HCT116 (cell line): ENCODE measurements around the gene BRD3OS. TPM values are rescaled to one million over a fixed set of nuclear protein-coding genes. Genes with fewer than 3 reads are reported as not detected.

Experiments used
- ATAC-seq: fragments of 200-7000 bp; cut with Tn5 transposase; 2 replicates; pipeline ENCODE4 v1.9.1; 2020; ENCODE audit warnings: mild to moderate bottlenecking, moderate library complexity
- BruUV-seq: library from RNA; stranded (reverse); fragments of 400-500 nt; replicated peaks from 2 replicates; lab custom pipeline; 2021; lab: Mats Ljungman, UMichigan
- CTCF ChIA-PET: fragments of 300-600 bp; sonication (Branson Sonifier 250); formaldehyde crosslinking; loops from one replicate; lab custom pipeline; 2021; ENCODE audit warnings: antibody characterized with exemption; lab: Charles Lee
- POLR2A ChIA-PET: fragments of 300-600, 350-600 bp; sonication (Branson Sonifier 250); formaldehyde crosslinking; loops from one replicate; lab custom pipeline; 2021; ENCODE audit warnings: antibody characterized with exemption; lab: Charles Lee
- RAD21 ChIA-PET, 2 experiments: fragments of 300-600 bp; sonication (Branson Sonifier 250); formaldehyde crosslinking; loops; one replicate each; lab custom pipeline; 2023; ENCODE audit warnings: low total read pairs in 2 of 2; ENCODE audit not compliant: uncharacterized antibody in 2 of 2, unreplicated experiment in 2 of 2, low non-redundant PET in 1 of 2; lab: Charles Lee
- DNase-seq: peaks from one replicate; pipeline ENCODE4 v3.0.0-alpha.2; 2010; ENCODE audit warnings: low read depth, low spot score
- H2AFZ ChIP-seq: fragments of 200-600 bp; shearing (Covaris generic), sonication (generic); 2 replicates; pipeline ENCODE4 v1.6.1; 2017; ENCODE audit warnings: low read depth, mixed run types, mixed read lengths, antibody characterized with exemption, low read length; ENCODE audit not compliant: poor library complexity, severe bottlenecking
- H3K27ac ChIP-seq: 2 replicates; pipeline ENCODE4 v1.5.1; 2012; ENCODE audit warnings: low read depth, low read length
- H3K27me3 ChIP-seq: fragments of 200-600 bp; sonication (generic); 2 replicates; pipeline ENCODE4 v1.6.1; 2016; ENCODE audit warnings: mixed run types, low read length, mixed read lengths; ENCODE audit not compliant: insufficient read depth
- H3K36me3 ChIP-seq, 2 experiments: fragments of 200-500 bp in 1 of 2; fragments of 200-600 bp in 1 of 2; sonication (Bioruptor generic) in 1 of 2; sonication (generic) in 1 of 2; 2 replicates each; pipeline versions ENCODE4 v1.5.1 to v1.6.1; 2014 to 2016; ENCODE audit warnings: low read length in 2 of 2, inconsistent platforms in 1 of 2, mixed read lengths in 1 of 2, mixed run types in 1 of 2; ENCODE audit not compliant: insufficient read depth in 2 of 2, control insufficient read depth in 1 of 2
- H3K4me1 ChIP-seq, 2 experiments: fragments of 200-600 bp in 1 of 2; sonication (generic) in 1 of 2; 2 replicates each; pipeline versions ENCODE4 v1.5.1 to v1.6.1; 2012 to 2017; ENCODE audit warnings: low read length in 2 of 2, inconsistent platforms in 1 of 2, mild to moderate bottlenecking in 1 of 2, mixed read lengths in 1 of 2, mixed run types in 1 of 2, moderate library complexity in 1 of 2; ENCODE audit not compliant: insufficient read depth in 2 of 2, control insufficient read depth in 1 of 2
- H3K4me2 ChIP-seq: fragments of 200-600 bp; sonication (generic); 2 replicates; pipeline ENCODE4 v1.6.1; 2017; ENCODE audit warnings: mixed run types, low read length, mixed read lengths
- H3K4me3 ChIP-seq, 2 experiments: fragments of 200-600 bp in 1 of 2; sonication (generic) in 1 of 2; replicated peaks in 1 of 2; 2 replicates each; pipeline ENCODE4 v1.5.1; 2011 to 2016; ENCODE audit warnings: low read length in 2 of 2, control low read depth in 1 of 2, low read depth in 1 of 2, mild to moderate bottlenecking in 1 of 2, mixed read lengths in 1 of 2, mixed run types in 1 of 2
- H3K79me2 ChIP-seq: fragments of 200-600 bp; sonication (generic); 2 replicates; pipeline ENCODE4 v1.6.1; 2017; ENCODE audit warnings: mild to moderate bottlenecking, mixed run types, low read length, moderate library complexity, mixed read lengths; ENCODE audit not compliant: insufficient read depth
- H3K9ac ChIP-seq: fragments of 200-600 bp; sonication (generic); 2 replicates; pipeline ENCODE4 v1.6.1; 2016; ENCODE audit warnings: low read length, mixed read lengths
- H3K9me2 ChIP-seq: fragments of 200-600 bp; sonication (generic), shearing (Covaris generic); 2 replicates; pipeline ENCODE4 v1.6.1; 2017; ENCODE audit warnings: mixed run types, mild to moderate bottlenecking, moderate library complexity; ENCODE audit not compliant: insufficient read depth
- H3K9me3 ChIP-seq, 2 experiments: fragments of 200-500 bp in 1 of 2; fragments of 200-600 bp in 1 of 2; sonication (Bioruptor generic) in 1 of 2; sonication (generic) in 1 of 2; 2 replicates each; pipeline ENCODE4 v1.6.1; 2014 to 2017; ENCODE audit warnings: low read length in 2 of 2, mixed read lengths in 2 of 2, inconsistent platforms in 1 of 2, low read depth in 1 of 2, mild to moderate bottlenecking in 1 of 2, mixed run types in 1 of 2, moderate library complexity in 1 of 2; ENCODE audit not compliant: control insufficient read depth in 1 of 2, insufficient read depth in 1 of 2
- H4K20me1 ChIP-seq: fragments of 200-600 bp; sonication (generic), shearing (Covaris generic); 2 replicates; pipeline ENCODE4 v1.6.1; 2017; ENCODE audit warnings: mixed run types, mild to moderate bottlenecking, moderate library complexity; ENCODE audit not compliant: insufficient read depth
- CBX3 ChIP-seq: IDR thresholded peaks from 2 replicates; pipeline ENCODE4 v1.6.1; 2012; ENCODE audit warnings: low read depth
- EGR1 ChIP-seq: IDR thresholded peaks from 2 replicates; pipeline ENCODE4 v1.6.1; 2012; ENCODE audit warnings: low read depth
- ELF1 ChIP-seq: IDR thresholded peaks from 2 replicates; pipeline ENCODE4 v1.6.1; 2012; ENCODE audit warnings: low read depth, borderline replicate concordance
- EZH2 ChIP-seq: fragments of 200-600 bp; sonication (generic); IDR thresholded peaks from 2 replicates; pipeline ENCODE4 v1.6.1; 2017; ENCODE audit warnings: antibody characterized with exemption, mixed run types
- JUND ChIP-seq: IDR thresholded peaks from 2 replicates; pipeline ENCODE4 v1.6.1; 2012
- MAX ChIP-seq: IDR thresholded peaks from 2 replicates; pipeline ENCODE4 v1.6.1; 2012
- POLR2A ChIP-seq: IDR thresholded peaks from 2 replicates; pipeline ENCODE4 v1.7.0; 2011; ENCODE audit warnings: borderline replicate concordance; ENCODE audit not compliant: insufficient read depth, insufficient read length; ENCODE audit errors: extremely low read depth
- POLR2AphosphoS5 ChIP-seq: IDR thresholded peaks from 2 replicates; pipeline ENCODE4 v1.6.1; 2011; ENCODE audit warnings: mild to moderate bottlenecking, low read depth, low read length, moderate library complexity
- RAD21 ChIP-seq: IDR thresholded peaks from 2 replicates; pipeline ENCODE4 v1.6.1; 2012; ENCODE audit warnings: low read depth, mild to moderate bottlenecking
- REST ChIP-seq: IDR thresholded peaks from 2 replicates; pipeline ENCODE4 v1.6.1; 2012; ENCODE audit warnings: low read depth
- SIN3A ChIP-seq: IDR thresholded peaks from 2 replicates; pipeline ENCODE4 v1.6.1; 2012; ENCODE audit warnings: low read depth
- SRF ChIP-seq: IDR thresholded peaks from 2 replicates; pipeline ENCODE4 v1.6.1; 2012; ENCODE audit warnings: low read depth
- TCF7L2 ChIP-seq: IDR thresholded peaks from 2 replicates; pipeline ENCODE4 v1.7.0; 2011; ENCODE audit warnings: borderline replicate concordance, inconsistent platforms; ENCODE audit not compliant: insufficient read depth, insufficient read length; ENCODE audit errors: extremely low read depth
- YY1 ChIP-seq: IDR thresholded peaks from 2 replicates; pipeline ENCODE4 v1.6.1; 2011; ENCODE audit warnings: low read length, low read depth, moderate library complexity, mild to moderate bottlenecking; ENCODE audit not compliant: insufficient replicate concordance; ENCODE audit errors: extremely low read depth
- ZBTB33 ChIP-seq: IDR thresholded peaks from 2 replicates; pipeline ENCODE4 v1.6.1; 2011; ENCODE audit warnings: mild to moderate bottlenecking, low read length, moderate library complexity; ENCODE audit not compliant: insufficient replicate concordance; ENCODE audit errors: extremely low read depth
- ZFX ChIP-seq: fragments of 450-650 bp; IDR thresholded peaks from 2 replicates; pipeline ENCODE4 v1.6.1; 2017
- ZNF274 ChIP-seq: fragments of 200-500 bp; sonication (Bioruptor generic); IDR thresholded peaks from 2 replicates; pipeline ENCODE4 v1.6.1; 2014; ENCODE audit warnings: mild to moderate bottlenecking, low read depth, low read length, inconsistent platforms
- intact Hi-C: fragments of 100-400 bp; cut with micrococcal nuclease; formaldehyde crosslinking; loops from 2 replicates; pipeline ENCODE4 v1.10.0; 2022
- total RNA-seq: library from RNA; stranded (reverse); gene quantifications from one replicate; pipeline ENCODE4 v1.2.1, GENCODE V29; 2021; ENCODE audit not compliant: unreplicated experiment

BRD3OS gene
- total RNA-seq, 1 experiment from 2014 or later, result 17.0 TPM

- POLR2A ChIA-PET, result no interaction called here
These were observed 37.3 kb downstream of the BRD3OS start for GRCh38 chr9:134062461-134063087.

GRCh38 chr9:134063088-134063570 is 37.8 kb downstream of the BRD3OS start:
- Histone ChIP-seq H3K79me2 (peaks cover 62% of the 10 kb centered on the region), H3K27me3 (no peaks in the 10 kb centered on the region), H3K4me1 (peaks cover 10 to 11% of the 10 kb centered on the region in 2 experiments; a peak in 3 of 4 replicates), H3K27ac (no peak overlapping the region), H3K4me2 (no peak overlapping the region), H3K9me3 (no peaks in the 10 kb centered on the region), H3K4me3 (no peak overlapping the region), H3K36me3 (no peaks in the 10 kb centered on the region), H4K20me1 (no peaks in the 10 kb centered on the region), H2AFZ (no peak overlapping the region), H3K9me2 (no peaks in the 10 kb centered on the region), H3K9ac (no peak overlapping the region)
- RAD21 ChIA-PET, result no interaction called here
- no TSS peak for BruUV-seq
- CTCF ChIA-PET, result no interaction called here
- intact Hi-C loops, result no loop called here
- DNase-seq, result no peak
- no peak for ATAC-seq
- POLR2A ChIA-PET, result no interaction called here
- TF ChIP-seq SRF, result no peak
- no peak for TF ChIP-seq MAX
- no peak for TF ChIP-seq EGR1
- TF ChIP-seq REST, result no peak
- no peak for TF ChIP-seq POLR2A
- no peak for TF ChIP-seq YY1
- no peak for TF ChIP-seq CBX3
- no peak for TF ChIP-seq ZFX
- TF ChIP-seq TCF7L2, result no peak
- TF ChIP-seq ZBTB33, result no peak
- no peak for TF ChIP-seq EZH2
- no peak for TF ChIP-seq RAD21
- TF ChIP-seq ELF1, result no peak
- no peak for TF ChIP-seq ZNF274

More at GRCh38 chr9:134062461-134063087, 37.3 kb downstream of the BRD3OS start:
- H3K9ac ChIP-seq, result no peak overlapping the region
- DNase-seq (no peak), ATAC-seq (no peak)
- intact Hi-C loops, result no loop called here
- CTCF ChIA-PET, result no interaction called here
- H3K79me2 ChIP-seq, result peaks cover 63% of the 10 kb centered on the region
- H3K9me2 ChIP-seq, result no peaks in the 10 kb centered on the region
- RAD21 ChIA-PET, result no interaction called here
- no peak for TF ChIP-seq JUND
- no peak for TF ChIP-seq POLR2AphosphoS5
- no peak for TF ChIP-seq SIN3A
- H3K27me3 ChIP-seq, result no peaks in the 10 kb centered on the region
- peaks cover 10 to 11% of the 10 kb centered on the region in 2 experiments; a peak in 3 of 4 replicates for H3K4me1 ChIP-seq
- no peak overlapping the region for H3K4me3 ChIP-seq
- H3K9me3 ChIP-seq, result no peaks in the 10 kb centered on the region
- no peak overlapping the region for H2AFZ ChIP-seq
- H4K20me1 ChIP-seq, result no peaks in the 10 kb centered on the region
- H3K4me2 ChIP-seq, result no peak overlapping the region
- no peaks in the 10 kb centered on the region for H3K36me3 ChIP-seq
- no peak overlapping the region for H3K27ac ChIP-seq
- no TSS peak for BruUV-seq
